Globus pallidus (tissue), 1 donor: Measurements from ENCODE around the gene LUZP2.

Experiments
- DNase-seq: peaks from one replicate; pipeline ENCODE4 v3.0.0-alpha.2; 2015; ENCODE audit warnings: low spot score

Gene LUZP2

DNA sequence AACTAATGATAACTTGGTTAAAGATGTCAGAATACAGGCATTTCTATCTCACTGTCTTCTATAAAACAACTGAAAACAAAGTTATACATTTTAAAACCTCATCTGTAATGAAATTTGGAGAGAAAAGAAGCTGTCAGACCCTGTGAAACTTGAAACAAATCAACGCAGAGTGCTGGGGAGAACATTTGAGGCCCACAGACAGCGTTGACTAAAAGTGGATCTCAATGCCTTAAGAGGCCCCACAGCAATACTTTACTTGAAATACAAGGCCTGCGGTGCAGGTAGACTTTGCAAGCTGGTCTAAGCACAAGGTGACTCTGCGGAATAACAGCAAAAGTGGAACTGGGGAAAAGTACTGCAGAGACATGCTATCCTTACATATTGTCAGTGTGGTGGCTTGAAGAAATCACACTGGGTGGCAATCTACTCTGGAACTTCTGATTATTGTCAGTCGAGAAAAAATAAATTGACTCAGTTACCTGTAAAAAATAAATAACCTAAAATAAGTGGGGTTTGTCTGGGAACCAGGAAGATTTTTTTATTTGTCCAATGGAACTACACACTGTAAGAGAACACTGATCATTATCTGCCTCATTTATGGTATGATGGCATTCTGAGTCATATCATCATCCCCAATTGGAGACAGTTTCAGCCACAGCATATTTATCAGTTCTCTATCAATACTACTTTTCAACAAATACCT, 138.9 kb downstream of the LUZP2 start:
- DNase-seq, result no peak

- DNase-seq, result no peak
These were observed 139.4 kb downstream of the LUZP2 start for GRCh38 chr11:24636291-24636629.

GRCh38 chr11:24637520-24637919, 140.7 kb downstream of the LUZP2 start:
- DNase-seq, result no peak

- DNase-seq, result no peak
These were observed 145.8 kb downstream of the LUZP2 start for GRCh38 chr11:24642648-24643047.

DNA sequence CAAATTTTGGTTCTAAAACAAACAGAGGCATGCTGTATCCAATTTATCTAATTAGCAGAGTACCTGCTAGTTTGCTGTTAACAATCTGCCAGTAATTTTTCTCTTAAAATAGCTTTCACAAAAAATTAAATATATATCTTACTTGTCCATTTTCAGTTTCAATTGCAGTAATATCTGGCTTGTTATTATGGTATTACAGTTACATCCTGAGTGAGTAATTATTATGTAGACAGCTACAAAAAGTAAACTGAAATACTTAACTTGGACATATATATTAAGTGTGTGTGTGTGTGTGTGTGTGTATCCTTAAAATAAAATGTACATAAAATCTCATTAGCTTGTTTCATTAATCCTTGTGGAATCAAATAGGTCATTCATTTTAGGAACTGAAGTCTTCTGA, 148.7 kb downstream of the LUZP2 start:
- DNase-seq, result no peak

- no peak for DNase-seq
These were observed 155.0 kb downstream of the LUZP2 start for GRCh38 chr11:24651873-24652272.

DNA sequence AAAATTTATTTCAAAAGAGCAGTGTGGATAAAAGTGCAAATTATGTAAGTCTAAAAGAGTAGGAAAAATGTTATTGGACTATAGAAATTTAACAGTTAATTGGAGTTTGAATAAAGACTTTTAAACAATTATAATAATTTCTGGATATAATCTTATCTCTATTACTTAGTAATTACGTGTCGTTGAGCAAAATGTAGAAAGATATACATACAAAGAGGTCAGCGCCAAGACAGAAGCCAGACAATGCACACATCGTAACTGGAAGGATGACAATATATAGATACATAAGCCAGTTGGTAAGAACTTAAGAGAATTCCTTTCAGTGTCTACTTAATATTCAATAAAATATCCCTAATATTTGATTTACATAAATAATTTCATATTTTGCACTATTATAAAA, 157.0 kb downstream of the LUZP2 start:
- no peak for DNase-seq

GRCh38 chr11:24661331-24661730, 164.5 kb downstream of the LUZP2 start:
- no peak for DNase-seq

GRCh38 chr11:24664399-24664798, 167.5 kb downstream of the LUZP2 start:
- no peak for DNase-seq

- DNase-seq, result no peak
These were observed 170.6 kb downstream of the LUZP2 start for GRCh38 chr11:24667353-24667968.

DNA sequence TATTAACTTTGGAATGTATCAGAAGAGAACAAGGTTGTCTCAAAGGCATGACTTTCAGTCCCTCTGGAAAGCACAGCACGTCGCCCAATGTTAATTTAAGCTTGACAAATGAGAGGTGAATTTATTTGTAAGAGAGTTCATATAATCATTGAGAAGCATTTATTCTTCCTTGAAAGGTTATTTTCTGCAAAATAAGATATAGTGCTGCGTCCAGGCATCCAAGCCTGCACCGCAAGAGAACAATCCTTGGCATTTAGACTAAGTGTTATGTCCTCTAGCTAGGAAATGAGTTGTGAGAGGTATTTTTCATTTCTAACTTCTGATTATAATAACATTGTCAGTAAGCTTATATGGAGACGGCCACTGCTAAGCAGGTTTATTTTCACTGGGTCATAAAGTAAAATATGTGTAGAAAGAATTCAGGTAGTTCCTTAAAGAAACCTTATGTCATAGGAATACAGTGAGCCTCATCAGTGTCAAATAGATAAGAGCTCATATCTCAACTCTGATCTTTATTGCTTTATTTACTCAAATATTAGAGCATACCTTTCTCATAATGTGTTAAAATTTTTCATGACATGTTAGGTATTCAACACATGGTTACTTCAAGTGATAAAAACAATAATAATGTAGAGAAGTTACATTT, 182.0 kb downstream of the LUZP2 start:
- DNase-seq, result no peak

DNA sequence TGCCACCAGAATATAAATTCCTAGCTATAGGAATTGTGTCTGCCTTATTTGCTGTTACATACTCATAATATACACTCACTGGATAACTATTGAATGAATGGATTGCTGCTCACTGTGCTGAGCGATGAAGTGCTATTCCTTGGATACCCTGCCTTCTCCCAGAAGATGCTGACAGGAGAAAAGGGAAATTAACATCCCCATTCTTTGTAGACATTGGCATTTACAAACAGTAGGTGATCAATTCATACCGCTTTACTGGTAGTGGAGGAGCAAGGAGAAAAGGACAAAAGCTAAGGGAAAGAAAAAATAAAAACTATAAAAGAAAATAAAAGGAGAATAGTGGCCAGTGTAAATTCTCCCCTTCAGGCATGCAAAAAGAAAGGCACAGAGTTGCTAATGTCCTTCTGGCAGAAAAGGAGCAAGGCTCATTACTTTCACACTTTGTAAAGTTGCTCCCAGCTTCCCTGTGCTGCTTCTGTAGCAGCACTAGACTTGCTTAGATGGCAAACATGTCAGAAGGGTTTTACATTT, 183.0 kb downstream of the LUZP2 start:
- DNase-seq, result no peak

GRCh38 chr11:24683583-24683982, 186.7 kb downstream of the LUZP2 start:
- no peak for DNase-seq

DNA sequence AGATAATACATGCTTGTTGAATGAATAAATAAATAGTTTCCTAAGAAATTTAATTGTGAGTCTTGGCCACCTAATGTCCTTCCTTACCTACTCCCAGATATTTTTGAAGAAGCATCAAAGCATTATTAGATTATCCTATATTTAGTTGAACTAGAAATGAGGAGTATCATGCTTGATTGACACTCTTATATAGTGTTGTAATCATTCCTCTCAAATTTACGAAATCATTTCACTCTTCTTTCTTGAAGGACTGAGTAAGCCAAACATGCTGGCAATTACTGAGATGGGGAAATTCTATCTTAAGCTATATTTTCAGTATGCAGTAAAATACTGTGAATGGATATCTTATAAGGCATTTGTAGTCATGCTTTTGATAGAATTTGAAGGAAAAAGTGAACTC, 189.0 kb downstream of the LUZP2 start:
- DNase-seq, result no peak

- DNase-seq, result no peak
These were observed 190.8 kb downstream of the LUZP2 start for GRCh38 chr11:24687531-24688147.

- no peak for DNase-seq
These were observed 192.1 kb downstream of the LUZP2 start for GRCh38 chr11:24688981-24689380.

- DNase-seq, result no peak
These were observed 200.8 kb downstream of the LUZP2 start for GRCh38 chr11:24697522-24698111.

DNA sequence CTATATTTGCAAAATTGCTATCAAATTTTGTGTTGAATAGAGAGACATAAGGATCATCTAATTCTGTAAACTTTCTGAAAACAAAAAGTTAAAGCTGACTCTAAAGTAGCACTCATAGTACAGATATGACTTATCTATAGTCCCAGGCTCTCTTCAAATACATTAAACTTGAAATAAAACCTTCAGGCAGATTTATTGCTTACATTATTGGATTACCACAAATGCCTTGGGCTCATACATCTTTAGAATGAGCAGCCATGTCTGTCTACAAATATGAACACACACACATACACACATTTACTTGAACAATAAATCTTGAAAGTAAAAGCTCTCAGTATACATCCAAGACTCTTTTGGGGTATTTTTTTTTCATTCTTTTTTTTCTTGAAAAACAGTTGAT, 207.9 kb downstream of the LUZP2 start:
- no peak for DNase-seq

DNA sequence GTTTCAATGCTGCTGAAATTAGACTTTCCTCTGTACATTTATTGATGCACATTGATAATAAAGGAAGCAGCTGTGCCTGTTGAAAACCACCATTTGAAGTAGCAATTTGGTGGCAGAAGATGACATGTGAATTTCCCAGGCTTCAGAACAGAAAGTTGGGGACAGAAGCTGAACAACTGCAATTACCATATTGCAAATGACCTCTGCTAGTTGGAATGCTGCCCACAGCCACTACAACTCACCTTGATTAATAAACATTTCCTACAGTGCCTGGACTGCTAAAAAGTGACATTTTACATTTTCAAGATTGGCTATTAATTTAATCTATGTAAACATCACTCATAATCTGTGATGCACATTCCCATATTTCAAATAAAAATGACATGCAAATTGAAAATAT, 208.6 kb downstream of the LUZP2 start:
- no peak for DNase-seq

- no peak for DNase-seq
These were observed 211.8 kb downstream of the LUZP2 start for GRCh38 chr11:24708616-24709015.

- DNase-seq, result no peak
These were observed 213.2 kb downstream of the LUZP2 start for GRCh38 chr11:24709928-24710565.

- no peak for DNase-seq
These were observed 217.7 kb downstream of the LUZP2 start for GRCh38 chr11:24714601-24715000.
